IMR-90 (cell line): Measurements from ENCODE around the gene BAD. TPM values are rescaled to one million over a fixed set of nuclear protein-coding genes. Genes with fewer than 3 reads are reported as not detected.

Experiments
- ATAC-seq: fragments of 200-7000 bp; cut with Tn5 transposase; 2 replicates; pipeline ENCODE4 v1.9.1; 2020; ENCODE audit warnings: low read depth, mild to moderate bottlenecking, moderate library complexity
- BruUV-seq: library from RNA; stranded (reverse); fragments of 400-500 nt; replicated peaks from 2 replicates; lab custom pipeline; 2021; lab: Mats Ljungman, UMichigan
- CTCF ChIA-PET: fragments of 300-600 bp; formaldehyde crosslinking; extraction: SDS; loops from one replicate; lab custom pipeline; 2021; ENCODE audit warnings: antibody characterized with exemption; lab: Yijun Ruan, JAX
- POLR2A ChIA-PET: fragments of 300-600 bp; sonication (Branson Sonifier 250); formaldehyde crosslinking; loops from one replicate; lab custom pipeline; 2022; ENCODE audit warnings: antibody characterized with exemption; ENCODE audit not compliant: unreplicated experiment; lab: Charles Lee
- DNase-seq: peaks from one replicate; pipeline ENCODE4 v3.0.0; 2013
- H2AFZ ChIP-seq: replicated peaks from 2 replicates; pipeline ENCODE3; 2013; ENCODE audit warnings: low read length, mild to moderate bottlenecking; ENCODE audit not compliant: poor library complexity
- H2AK5ac ChIP-seq: 2 replicates; pipeline ENCODE4 v1.6.1; 2013; ENCODE audit warnings: low read depth, low read length, inconsistent platforms
- H2AK9ac ChIP-seq: replicated peaks from 2 replicates; pipeline ENCODE3; 2013; ENCODE audit warnings: mild to moderate bottlenecking, low read depth, low read length, moderate library complexity; ENCODE audit not compliant: poor library complexity
- H2BK120ac ChIP-seq: 2 replicates; pipeline ENCODE4 v1.6.1; 2013; ENCODE audit warnings: low read depth, low read length, inconsistent platforms
- H2BK15ac ChIP-seq: 3 replicates; pipeline ENCODE4 v1.6.1; 2013; ENCODE audit warnings: low read depth, low read length, inconsistent platforms
- H2BK20ac ChIP-seq: 2 replicates; pipeline ENCODE4 v1.6.1; 2013; ENCODE audit warnings: low read depth, mild to moderate bottlenecking, inconsistent platforms, low read length, moderate library complexity
- H2BK5ac ChIP-seq: 2 replicates; pipeline ENCODE4 v1.6.1; 2013; ENCODE audit warnings: mild to moderate bottlenecking, low read depth, low read length, inconsistent platforms; ENCODE audit not compliant: poor library complexity, severe bottlenecking
- H3K14ac ChIP-seq: replicated peaks from 2 replicates; pipeline ENCODE4 v1.6.1; 2013; ENCODE audit warnings: low read depth, low read length, inconsistent platforms
- H3K18ac ChIP-seq: 2 replicates; pipeline ENCODE4 v1.6.1; 2013; ENCODE audit warnings: low read depth, low read length, control low read depth
- H3K23ac ChIP-seq: 2 replicates; pipeline ENCODE4 v1.6.1; 2013; ENCODE audit warnings: low read depth, low read length, inconsistent platforms
- H3K27ac ChIP-seq: 2 replicates; pipeline ENCODE4 v1.5.1; 2013; ENCODE audit warnings: mild to moderate bottlenecking, control low read depth, low read length; ENCODE audit not compliant: insufficient read depth
- H3K27me3 ChIP-seq: 2 replicates; pipeline ENCODE4 v1.6.1; 2013; ENCODE audit warnings: low read length; ENCODE audit not compliant: control insufficient read depth, insufficient read depth
- H3K36me3 ChIP-seq: 2 replicates; pipeline ENCODE4 v1.6.1; 2013; ENCODE audit warnings: low read length, mixed read lengths; ENCODE audit not compliant: control insufficient read depth, insufficient read depth
- H3K4ac ChIP-seq: 2 replicates; pipeline ENCODE4 v1.6.1; 2013; ENCODE audit warnings: low read depth, low read length, inconsistent platforms
- H3K4me1 ChIP-seq: 2 replicates; pipeline ENCODE4 v1.6.1; 2013; ENCODE audit warnings: low read length, mixed read lengths; ENCODE audit not compliant: control insufficient read depth, insufficient read depth
- H3K4me2 ChIP-seq: 2 replicates; pipeline ENCODE4 v1.6.1; 2013; ENCODE audit warnings: low read depth, mild to moderate bottlenecking, control low read depth, low read length, moderate library complexity
- H3K4me3 ChIP-seq: 2 replicates; pipeline ENCODE4 v1.5.1; 2013; ENCODE audit warnings: low read depth, mild to moderate bottlenecking, control low read depth, low read length, moderate library complexity; ENCODE audit not compliant: insufficient read depth
- H3K56ac ChIP-seq: 2 replicates; pipeline ENCODE4 v1.6.1; 2013; ENCODE audit warnings: low read length, inconsistent platforms; ENCODE audit not compliant: insufficient read depth; ENCODE audit errors: extremely low read depth
- H3K79me1 ChIP-seq, 2 experiments: 2 replicates each; pipeline ENCODE4 v1.6.1; 2013; ENCODE audit warnings: low read length in 2 of 2, inconsistent platforms in 1 of 2, low read depth in 1 of 2
- H3K9ac ChIP-seq: 2 replicates; pipeline ENCODE4 v1.6.1; 2013; ENCODE audit warnings: low read depth, low read length, control low read depth
- H3K9me1 ChIP-seq: 2 replicates; pipeline ENCODE4 v1.6.1; 2013; ENCODE audit warnings: low read length, inconsistent platforms; ENCODE audit not compliant: insufficient read depth
- H3K9me3 ChIP-seq: 2 replicates; pipeline ENCODE4 v1.6.1; 2013; ENCODE audit warnings: low read length; ENCODE audit not compliant: control insufficient read depth, insufficient read depth
- H4K20me1 ChIP-seq: 2 replicates; pipeline ENCODE4 v1.6.1; 2013; ENCODE audit warnings: low read length, inconsistent platforms; ENCODE audit not compliant: insufficient read depth
- H4K5ac ChIP-seq: 2 replicates; pipeline ENCODE4 v1.6.1; 2013; ENCODE audit warnings: mild to moderate bottlenecking, low read depth, low read length, control low read depth
- H4K8ac ChIP-seq, 2 experiments: 2 replicates each; pipeline ENCODE4 v1.6.1; 2013; ENCODE audit warnings: low read depth in 2 of 2, low read length in 2 of 2, control low read depth in 1 of 2, inconsistent platforms in 1 of 2
- H4K91ac ChIP-seq: 2 replicates; pipeline ENCODE4 v1.6.1; 2013; ENCODE audit warnings: low read depth, low read length, inconsistent platforms; ENCODE audit not compliant: insufficient read depth
- RFX5 ChIP-seq: IDR thresholded peaks from 2 replicates; pipeline ENCODE4 v1.8.0; 2012; ENCODE audit warnings: low read depth, mild to moderate bottlenecking, low read length, moderate library complexity
- SMC3 ChIP-seq: fragments of 150-350 bp; IDR thresholded peaks from 2 replicates; pipeline ENCODE4 v1.6.1; 2016; ENCODE audit warnings: low read depth, mild to moderate bottlenecking, antibody characterized with exemption, low read length, moderate library complexity
- USF2 ChIP-seq: fragments of 150-350 bp; IDR thresholded peaks from 2 replicates; pipeline ENCODE4 v1.6.1; 2017; ENCODE audit warnings: mild to moderate bottlenecking, antibody characterized with exemption, low read length, low read depth
- WGBS, 2 experiments: methylation state at CpG; one replicate each; pipeline versions ENCODE4 v1.1.5 to v1.1.7; 2013; ENCODE audit warnings: missing lambda C conversion rate in 2 of 2; ENCODE audit not compliant: insufficient read length in 1 of 2; ENCODE audit errors: extremely low coverage in 2 of 2; 5-methylcytosine and 5-hydroxymethylcytosine counted together
- dilution Hi-C: fragments of 300-500 bp; cut with HindIII; formaldehyde crosslinking; loops from one replicate; pipeline ENCODE4 v1.14.3; 2018; ENCODE audit warnings: low sequenced_read_pairs; ENCODE audit not compliant: unreplicated experiment
- in situ Hi-C: fragments of 300-500 bp; cut with MboI; formaldehyde crosslinking; loops from 3 replicates; pipeline ENCODE4 v1.14.3; 2019; ENCODE audit warnings: low sequenced_read_pairs, inconsistent platforms, mixed read lengths
- intact Hi-C: fragments of 100-400 bp; cut with micrococcal nuclease; formaldehyde crosslinking; loops from 2 replicates; pipeline ENCODE4 v1.10.0; 2022
- polyA plus RNA-seq, 3 experiments: library from polyadenylated mRNA; depleted of rRNA; stranded (reverse); fragments of >200 nt; gene quantifications; 2 replicates each; pipeline ENCODE4 v1.2.3, GENCODE V29; 2012; ENCODE audit warnings: low replicate concordance in 1 of 3
- total RNA-seq: library from RNA; depleted of rRNA; stranded (reverse); fragments of >200 nt; gene quantifications from 2 replicates; pipeline ENCODE4 v1.2.3, GENCODE V29; 2012

Gene BAD
- total and polyA plus RNA-seq, 2 of the 4 experiments (the other 2 are of a cell fraction), result 30.3 to 68.0 TPM

- BruUV-seq, result no TSS peak
- H3K14ac ChIP-seq, result no peak overlapping the region
- no peak overlapping the region for H2BK15ac ChIP-seq
- no peak overlapping the region for H2AK5ac ChIP-seq
- DNase-seq (no peak), ATAC-seq (no peak)
- no peak overlapping the region for H3K27ac ChIP-seq
- H3K4me1 ChIP-seq, result peaks cover 13% of the 10 kb centered on the region
- H2BK120ac ChIP-seq, result no peak overlapping the region
- WGBS, 2 experiments, result 100% methylated on average over 2 of the region's 4 CpGs; no CpG with 5 or more reads in 1 of the 2 experiments
- H3K27me3 ChIP-seq, result no peaks in the 10 kb centered on the region
- H4K5ac ChIP-seq, result no peak overlapping the region
- no peak overlapping the region for H3K4me2 ChIP-seq
- H3K4ac ChIP-seq, result no peak overlapping the region; the same call in 1 of the 2 replicates
- H3K9me3 ChIP-seq, result no peaks in the 10 kb centered on the region
- H3K36me3 ChIP-seq, result peaks cover 3% of the 10 kb centered on the region; the same call in 1 of the 2 replicates
- H3K56ac ChIP-seq, result no peak overlapping the region
- peaks cover 21% of the 10 kb centered on the region for H4K20me1 ChIP-seq
- TF ChIP-seq RFX5, result no peak
- TF ChIP-seq SMC3, result no peak
- TF ChIP-seq USF2, result no peak
- H2AK9ac ChIP-seq, result no peak overlapping the region
- H2BK20ac ChIP-seq, result no peak overlapping the region
- ChIA-PET CTCF (no interaction called here), POLR2A (interaction anchor here (0.9 kb wide), 1 partner anchor 19 kb away, joined by 3 read pairs; no protein-coding TSS in a partner anchor)
- in situ Hi-C loops, result no loop called here
- peaks cover 8 to 36% of the 10 kb centered on the region in 2 experiments for H3K79me1 ChIP-seq
- H2AFZ ChIP-seq, result no peak overlapping the region
- intact Hi-C loops, result no loop called here
- no peak overlapping the region for H2BK5ac ChIP-seq
- H4K8ac ChIP-seq, result no peak overlapping the region
- dilution Hi-C loops, result no loop called here
- H3K9me1 ChIP-seq, result no peaks in the 10 kb centered on the region
- H3K23ac ChIP-seq, result no peak overlapping the region
- H3K18ac ChIP-seq, result no peak overlapping the region
- H3K4me3 ChIP-seq, result no peak overlapping the region
- peak overlapping the region; percentile 41; the same call in 1 of the 2 replicates for H4K91ac ChIP-seq
- no peak overlapping the region for H3K9ac ChIP-seq
These were observed 35.4 kb downstream of the BAD start for GRCh38 chr11:64249038-64249437.
